IMR-90 (cell line): ENCODE measurements around the gene ABCC4.

Source experiments
- BHLHE40 ChIP-seq: fragments of 150-350 bp; IDR thresholded peaks from 2 replicates; pipeline ENCODE4 v1.6.1; 2016; ENCODE audit warnings: mild to moderate bottlenecking, low read depth, low read length
- CHD1 ChIP-seq: IDR thresholded peaks from 2 replicates; pipeline ENCODE4 v1.6.1; 2012; ENCODE audit warnings: low read depth, low read length, improper control_type of control experiment
- CTCF ChIP-seq: conservative IDR thresholded peaks from 2 replicates; pipeline ENCODE4 v1.5.1; 2012; ENCODE audit warnings: mild to moderate bottlenecking, low read depth, low read length, improper control_type of control experiment
- FOS ChIP-seq: fragments of 150-350 bp; IDR thresholded peaks from 2 replicates; pipeline ENCODE4 v1.6.1; 2016; ENCODE audit warnings: low read depth, low read length
- MAFK ChIP-seq: IDR thresholded peaks from 2 replicates; pipeline ENCODE4 v1.6.1; 2012; ENCODE audit warnings: low read depth, low read length, improper control_type of control experiment
- MAZ ChIP-seq: IDR thresholded peaks from 2 replicates; pipeline ENCODE4 v1.6.1; 2012; ENCODE audit warnings: low read depth, mild to moderate bottlenecking, low read length, improper control_type of control experiment, moderate library complexity, borderline replicate concordance
- POLR2A ChIP-seq: IDR thresholded peaks from 2 replicates; pipeline ENCODE4 v1.6.1; 2012; ENCODE audit warnings: mild to moderate bottlenecking, low read depth, low read length
- RCOR1 ChIP-seq: IDR thresholded peaks from 2 replicates; pipeline ENCODE4 v1.6.1; 2012; ENCODE audit warnings: mild to moderate bottlenecking, low read length, improper control_type of control experiment; ENCODE audit not compliant: insufficient replicate concordance
- RFX5 ChIP-seq: IDR thresholded peaks from 2 replicates; pipeline ENCODE4 v1.8.0; 2012; ENCODE audit warnings: low read depth, mild to moderate bottlenecking, low read length, moderate library complexity
- USF2 ChIP-seq: fragments of 150-350 bp; IDR thresholded peaks from 2 replicates; pipeline ENCODE4 v1.6.1; 2017; ENCODE audit warnings: mild to moderate bottlenecking, antibody characterized with exemption, low read length, low read depth

GRCh38 chr13:95262837-95263384 is 38.3 kb downstream of the ABCC4 start:
- no peak for TF ChIP-seq MAFK
- TF ChIP-seq POLR2A = no peak
- no peak for TF ChIP-seq CTCF
- TF ChIP-seq RFX5 = no peak
- no peak for TF ChIP-seq USF2
- TF ChIP-seq RCOR1 = no peak
- no peak for TF ChIP-seq BHLHE40
- no peak for TF ChIP-seq FOS
- no peak for TF ChIP-seq CHD1
- no peak for TF ChIP-seq MAZ
